ENCODE measurements around the gene LINC01488. TPM values are rescaled to one million over a fixed set of nuclear protein-coding genes. Genes with fewer than 3 reads are reported as not detected.

Gene LINC01488
- total RNA-seq, 1 donor from 2014 or later = not detected

- no peaks in the 10 kb centered on the region for H3K36me3 Mint-ChIP-seq (ENCODE audit: low read depth, unreplicated experiment)
- DNase-seq (ENCODE audit: low spot score) = no peak
- peaks cover 6% of the 10 kb centered on the region for H3K27me3 Mint-ChIP-seq (ENCODE audit: unreplicated experiment)
- H3K4me3 Mint-ChIP-seq (ENCODE audit: unreplicated experiment) = no peak overlapping the region
- no peak for TF ChIP-seq CTCF (IDR thresholded peaks at IDR 0.05; ENCODE audit: unreplicated experiment)
- H3K4me1 Mint-ChIP-seq (ENCODE audit: unreplicated experiment) = peaks cover 27% of the 10 kb centered on the region
- H3K9me3 Mint-ChIP-seq (ENCODE audit: unreplicated experiment) = no peaks in the 10 kb centered on the region
- peak overlapping the region; percentile 78 for H3K27ac Mint-ChIP-seq (ENCODE audit: unreplicated experiment)
Observed at GRCh38 chr11:69496202-69496557, 14.7 kb downstream of the LINC01488 start.

GRCh38 chr11:69496631-69497220 is 15.3 kb downstream of the LINC01488 start:
- TF ChIP-seq CTCF (IDR thresholded peaks at IDR 0.05; ENCODE audit: unreplicated experiment) = no peak
- H3K4me3 Mint-ChIP-seq (ENCODE audit: unreplicated experiment) = no peak overlapping the region
- H3K4me1 Mint-ChIP-seq (ENCODE audit: unreplicated experiment) = peaks cover 27% of the 10 kb centered on the region
- DNase-seq (ENCODE audit: low spot score) = no peak
- H3K9me3 Mint-ChIP-seq (ENCODE audit: unreplicated experiment) = no peaks in the 10 kb centered on the region
- H3K27ac Mint-ChIP-seq (ENCODE audit: unreplicated experiment) = no peak overlapping the region
- peaks cover 6% of the 10 kb centered on the region for H3K27me3 Mint-ChIP-seq (ENCODE audit: unreplicated experiment)
- no peaks in the 10 kb centered on the region for H3K36me3 Mint-ChIP-seq (ENCODE audit: low read depth, unreplicated experiment)

GRCh38 chr11:69497221-69497787 is 15.8 kb downstream of the LINC01488 start:
- no peak overlapping the region for H3K27ac Mint-ChIP-seq (ENCODE audit: unreplicated experiment)
- no peak overlapping the region for H3K4me3 Mint-ChIP-seq (ENCODE audit: unreplicated experiment)
- peaks cover 27% of the 10 kb centered on the region for H3K4me1 Mint-ChIP-seq (ENCODE audit: unreplicated experiment)
- peaks cover 6% of the 10 kb centered on the region for H3K27me3 Mint-ChIP-seq (ENCODE audit: unreplicated experiment)
- H3K9me3 Mint-ChIP-seq (ENCODE audit: unreplicated experiment) = no peaks in the 10 kb centered on the region
- no peak for TF ChIP-seq CTCF (IDR thresholded peaks at IDR 0.05; ENCODE audit: unreplicated experiment)
- H3K36me3 Mint-ChIP-seq (ENCODE audit: low read depth, unreplicated experiment) = no peaks in the 10 kb centered on the region
- peak; percentile 68 for DNase-seq (ENCODE audit: low spot score)

- H3K36me3 Mint-ChIP-seq (ENCODE audit: low read depth, unreplicated experiment) = no peaks in the 10 kb centered on the region
- no peak for DNase-seq (ENCODE audit: low spot score)
- H3K9me3 Mint-ChIP-seq (ENCODE audit: unreplicated experiment) = no peaks in the 10 kb centered on the region
- peaks cover 6% of the 10 kb centered on the region for H3K27me3 Mint-ChIP-seq (ENCODE audit: unreplicated experiment)
- no peak overlapping the region for H3K4me3 Mint-ChIP-seq (ENCODE audit: unreplicated experiment)
- peaks cover 23% of the 10 kb centered on the region for H3K4me1 Mint-ChIP-seq (ENCODE audit: unreplicated experiment)
- no peak overlapping the region for H3K27ac Mint-ChIP-seq (ENCODE audit: unreplicated experiment)
- no peak for TF ChIP-seq CTCF (IDR thresholded peaks at IDR 0.05; ENCODE audit: unreplicated experiment)
Observed at GRCh38 chr11:69498614-69499175, 17.2 kb downstream of the LINC01488 start.

- peaks cover 16% of the 10 kb centered on the region for H3K4me1 Mint-ChIP-seq (ENCODE audit: unreplicated experiment)
- TF ChIP-seq CTCF (IDR thresholded peaks at IDR 0.05; ENCODE audit: unreplicated experiment) = no peak
- H3K27me3 Mint-ChIP-seq (ENCODE audit: unreplicated experiment) = peaks cover 5% of the 10 kb centered on the region
- no peak overlapping the region for H3K4me3 Mint-ChIP-seq (ENCODE audit: unreplicated experiment)
- no peaks in the 10 kb centered on the region for H3K9me3 Mint-ChIP-seq (ENCODE audit: unreplicated experiment)
- DNase-seq (ENCODE audit: low spot score) = no peak
- no peaks in the 10 kb centered on the region for H3K36me3 Mint-ChIP-seq (ENCODE audit: low read depth, unreplicated experiment)
- H3K27ac Mint-ChIP-seq (ENCODE audit: unreplicated experiment) = no peak overlapping the region
Observed at GRCh38 chr11:69499186-69499917, 17.9 kb downstream of the LINC01488 start.

Measured in endothelial cell (in vitro differentiated cells).